ENCODE results near the gene LRP1. TPM values are rescaled to one million over a fixed set of nuclear protein-coding genes. Genes with fewer than 3 reads are reported as not detected.

LRP1 gene
- total RNA-seq, 1 experiment from 2014 or later, result 9.0 TPM

DNA sequence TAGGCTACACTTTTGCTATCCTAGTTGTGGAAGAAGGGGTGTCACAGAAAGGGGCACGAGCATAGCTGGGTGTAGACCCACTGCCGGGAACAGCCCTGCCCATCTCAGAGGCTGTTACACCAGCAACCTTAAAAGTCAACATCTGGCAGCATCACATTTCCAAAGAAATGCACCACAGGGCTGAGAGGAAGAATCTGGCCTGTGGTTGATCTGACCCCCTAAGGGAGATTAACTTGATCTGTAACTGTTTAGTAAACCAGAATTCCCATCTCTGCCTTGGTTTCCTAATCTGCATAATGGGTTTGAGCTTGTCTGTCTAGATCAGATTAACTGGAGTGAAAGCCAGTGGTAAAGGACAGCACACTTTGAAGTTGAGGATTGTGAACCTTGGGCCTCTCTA lies 17.8 kb downstream of the LRP1 start:
- Histone ChIP-seq H3K36me3 (ENCODE audit: control insufficient read depth, insufficient read depth, low read length) (no peaks in the 10 kb centered on the region), H3K9me3 (ENCODE audit: control insufficient read depth, insufficient read depth, low read depth, low read length) (no peaks in the 10 kb centered on the region), H3K27ac (ENCODE audit: low read length) (no peak overlapping the region), H3K27me3 (ENCODE audit: control insufficient read depth, insufficient read depth, low read length) (no peaks in the 10 kb centered on the region), H3K4me3 (ENCODE audit: low read depth in 2 of 2, low read length in 2 of 2) (no peak overlapping the region), H3K4me1 (ENCODE audit: control insufficient read depth, insufficient read depth, low read length) (no peaks in the 10 kb centered on the region)
- no peak for TF ChIP-seq TCF7L2 (IDR thresholded peaks at IDR 0.05; ENCODE audit: low read depth, low read length)
- TF ChIP-seq, protein P1, sequence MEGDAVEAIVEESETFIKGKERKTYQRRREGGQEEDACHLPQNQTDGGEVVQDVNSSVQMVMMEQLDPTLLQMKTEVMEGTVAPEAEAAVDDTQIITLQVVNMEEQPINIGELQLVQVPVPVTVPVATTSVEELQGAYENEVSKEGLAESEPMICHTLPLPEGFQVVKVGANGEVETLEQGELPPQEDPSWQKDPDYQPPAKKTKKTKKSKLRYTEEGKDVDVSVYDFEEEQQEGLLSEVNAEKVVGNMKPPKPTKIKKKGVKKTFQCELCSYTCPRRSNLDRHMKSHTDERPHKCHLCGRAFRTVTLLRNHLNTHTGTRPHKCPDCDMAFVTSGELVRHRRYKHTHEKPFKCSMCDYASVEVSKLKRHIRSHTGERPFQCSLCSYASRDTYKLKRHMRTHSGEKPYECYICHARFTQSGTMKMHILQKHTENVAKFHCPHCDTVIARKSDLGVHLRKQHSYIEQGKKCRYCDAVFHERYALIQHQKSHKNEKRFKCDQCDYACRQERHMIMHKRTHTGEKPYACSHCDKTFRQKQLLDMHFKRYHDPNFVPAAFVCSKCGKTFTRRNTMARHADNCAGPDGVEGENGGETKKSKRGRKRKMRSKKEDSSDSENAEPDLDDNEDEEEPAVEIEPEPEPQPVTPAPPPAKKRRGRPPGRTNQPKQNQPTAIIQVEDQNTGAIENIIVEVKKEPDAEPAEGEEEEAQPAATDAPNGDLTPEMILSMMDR (IDR thresholded peaks at IDR 0.05), result no peak
- TF ChIP-seq, protein P2, sequence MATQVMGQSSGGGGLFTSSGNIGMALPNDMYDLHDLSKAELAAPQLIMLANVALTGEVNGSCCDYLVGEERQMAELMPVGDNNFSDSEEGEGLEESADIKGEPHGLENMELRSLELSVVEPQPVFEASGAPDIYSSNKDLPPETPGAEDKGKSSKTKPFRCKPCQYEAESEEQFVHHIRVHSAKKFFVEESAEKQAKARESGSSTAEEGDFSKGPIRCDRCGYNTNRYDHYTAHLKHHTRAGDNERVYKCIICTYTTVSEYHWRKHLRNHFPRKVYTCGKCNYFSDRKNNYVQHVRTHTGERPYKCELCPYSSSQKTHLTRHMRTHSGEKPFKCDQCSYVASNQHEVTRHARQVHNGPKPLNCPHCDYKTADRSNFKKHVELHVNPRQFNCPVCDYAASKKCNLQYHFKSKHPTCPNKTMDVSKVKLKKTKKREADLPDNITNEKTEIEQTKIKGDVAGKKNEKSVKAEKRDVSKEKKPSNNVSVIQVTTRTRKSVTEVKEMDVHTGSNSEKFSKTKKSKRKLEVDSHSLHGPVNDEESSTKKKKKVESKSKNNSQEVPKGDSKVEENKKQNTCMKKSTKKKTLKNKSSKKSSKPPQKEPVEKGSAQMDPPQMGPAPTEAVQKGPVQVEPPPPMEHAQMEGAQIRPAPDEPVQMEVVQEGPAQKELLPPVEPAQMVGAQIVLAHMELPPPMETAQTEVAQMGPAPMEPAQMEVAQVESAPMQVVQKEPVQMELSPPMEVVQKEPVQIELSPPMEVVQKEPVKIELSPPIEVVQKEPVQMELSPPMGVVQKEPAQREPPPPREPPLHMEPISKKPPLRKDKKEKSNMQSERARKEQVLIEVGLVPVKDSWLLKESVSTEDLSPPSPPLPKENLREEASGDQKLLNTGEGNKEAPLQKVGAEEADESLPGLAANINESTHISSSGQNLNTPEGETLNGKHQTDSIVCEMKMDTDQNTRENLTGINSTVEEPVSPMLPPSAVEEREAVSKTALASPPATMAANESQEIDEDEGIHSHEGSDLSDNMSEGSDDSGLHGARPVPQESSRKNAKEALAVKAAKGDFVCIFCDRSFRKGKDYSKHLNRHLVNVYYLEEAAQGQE (IDR thresholded peaks at IDR 0.05; ENCODE audit: insufficient read depth in 1 of 2, low read depth in 2 of 2, low read length in 1 of 2), result no peak
- no peak for TF ChIP-seq POLR2AphosphoS5 (IDR thresholded peaks at IDR 0.05; ENCODE audit: low read depth, low read length)
- ChIA-PET POLR2A (no interaction called here), CTCF (interaction anchor here (0.5 kb wide), 1 partner anchor 36 kb away, joined by 14 read pairs; no protein-coding TSS in a partner anchor)
- BruUV-seq (replicated peaks), result no TSS peak
- DNase-seq (ENCODE audit: low read depth, low spot score) (no peak), ATAC-seq (no peak)
- intact Hi-C loops (cut with micrococcal nuclease; ENCODE audit: unreplicated experiment) (no loop called here), in situ Hi-C loops (cut with HindIII; ENCODE audit: low pct_unique_long_range_greater_than_20kb, low sequenced_read_pairs) (no loop called here)

DNA sequence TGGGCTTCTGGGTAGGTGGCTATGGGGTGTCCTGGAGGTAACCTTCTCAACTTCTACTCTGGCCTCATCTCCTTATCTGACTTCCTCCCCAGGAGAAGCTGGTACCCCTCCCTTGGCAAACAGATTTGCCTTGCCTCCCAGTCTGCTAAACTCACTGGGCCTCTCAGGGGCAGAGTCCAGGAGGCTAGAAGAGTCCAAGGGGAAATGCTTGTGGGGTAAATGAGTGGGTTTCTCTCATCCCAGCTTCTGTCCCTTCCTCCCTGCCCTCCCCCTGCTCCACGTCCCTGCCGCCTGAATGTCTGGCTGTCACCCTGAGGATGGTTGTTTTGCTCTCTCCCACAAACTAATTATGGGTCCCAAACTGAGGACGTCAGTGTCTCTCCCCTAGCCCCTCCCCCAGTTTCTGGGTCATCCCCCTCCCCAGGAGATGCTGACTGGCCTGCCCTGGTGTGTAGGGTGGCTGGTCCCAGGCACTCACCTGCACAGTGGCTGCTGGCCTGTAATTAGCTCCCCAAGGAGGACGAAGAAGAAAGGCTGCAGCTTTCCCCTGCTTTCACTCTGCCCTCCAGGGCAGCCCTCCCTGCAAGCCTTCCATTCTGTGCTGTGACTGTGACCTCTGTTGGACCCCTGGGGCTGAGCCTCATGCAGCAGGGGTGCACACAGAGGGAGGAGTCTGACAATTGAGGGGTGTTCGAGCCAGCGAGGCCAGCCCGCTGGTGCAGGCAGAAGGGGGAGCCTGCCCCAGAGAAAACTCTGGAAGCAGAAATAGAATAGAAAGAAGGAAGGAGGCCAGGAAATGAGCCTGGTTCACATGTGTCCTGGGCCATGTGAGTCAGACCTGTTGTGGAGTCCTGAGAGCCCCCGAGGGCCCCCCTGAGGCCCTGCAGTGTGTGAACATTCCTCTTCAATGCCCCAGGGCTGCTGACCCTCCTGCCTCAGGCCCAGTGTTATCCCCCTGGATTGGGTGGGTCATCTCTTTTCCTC lies 19.0 kb downstream of the LRP1 start, which contains the start of gene LRP1-AS:
TSS of gene LRP1-AS (minus strand) at position 659 of the 984 bp plus-strand sequence.
- ChIA-PET POLR2A (no interaction called here), CTCF (interaction anchor here (0.6 kb wide), 4 partner anchors 14 to 471 kb away, joined by 3 to 7 read pairs (median 4); no protein-coding TSS in a partner anchor)
- intact Hi-C loops (cut with micrococcal nuclease; ENCODE audit: unreplicated experiment) (no loop called here), in situ Hi-C loops (cut with HindIII; ENCODE audit: low pct_unique_long_range_greater_than_20kb, low sequenced_read_pairs) (no loop called here)
- no TSS peak for BruUV-seq (replicated peaks)
- TF ChIP-seq POLR2AphosphoS5 (IDR thresholded peaks at IDR 0.05; ENCODE audit: low read depth, low read length), result no peak
- TF ChIP-seq, protein P2 (IDR thresholded peaks at IDR 0.05; ENCODE audit: insufficient read depth in 1 of 2, low read depth in 2 of 2, low read length in 1 of 2), result no peak
- no peak for TF ChIP-seq SIN3A (IDR thresholded peaks at IDR 0.05; ENCODE audit: borderline replicate concordance, insufficient read depth, low read depth, low read length)
- no peak for TF ChIP-seq TCF7L2 (IDR thresholded peaks at IDR 0.05; ENCODE audit: low read depth, low read length)
- TF ChIP-seq, protein P1 (IDR thresholded peaks at IDR 0.05), result no peak
- Histone ChIP-seq H3K4me3 (ENCODE audit: low read depth in 2 of 2, low read length in 2 of 2) (no peak within 1 kb of the TSS), H3K27ac (ENCODE audit: low read length) (no peak within 1 kb of the TSS), H3K4me1 (ENCODE audit: control insufficient read depth, insufficient read depth, low read length) (no peaks in the 10 kb centered on the region), H3K9me3 (ENCODE audit: control insufficient read depth, insufficient read depth, low read depth, low read length) (no peaks in the 10 kb centered on the region), H3K36me3 (ENCODE audit: control insufficient read depth, insufficient read depth, low read length) (no peaks in the 10 kb centered on the region), H3K27me3 (ENCODE audit: control insufficient read depth, insufficient read depth, low read length) (no peaks in the 10 kb centered on the region)
- ATAC-seq, result no peak
- DNase-seq (ENCODE audit: low read depth, low spot score), result no peak
